ENCODE results near the gene PTBP3. TPM values are rescaled to one million over a fixed set of nuclear protein-coding genes. Genes with fewer than 3 reads are reported as not detected.
"Not testable (repeated sequence)": the region's sequence is repeated elsewhere in the genome, so short reads cannot be mapped to it uniquely, and the experiment has no call there.

Gene PTBP3
- total RNA-seq, 6 experiments from 2014 or later = 31.1 to 52.5 (median 39.7) TPM

DNA sequence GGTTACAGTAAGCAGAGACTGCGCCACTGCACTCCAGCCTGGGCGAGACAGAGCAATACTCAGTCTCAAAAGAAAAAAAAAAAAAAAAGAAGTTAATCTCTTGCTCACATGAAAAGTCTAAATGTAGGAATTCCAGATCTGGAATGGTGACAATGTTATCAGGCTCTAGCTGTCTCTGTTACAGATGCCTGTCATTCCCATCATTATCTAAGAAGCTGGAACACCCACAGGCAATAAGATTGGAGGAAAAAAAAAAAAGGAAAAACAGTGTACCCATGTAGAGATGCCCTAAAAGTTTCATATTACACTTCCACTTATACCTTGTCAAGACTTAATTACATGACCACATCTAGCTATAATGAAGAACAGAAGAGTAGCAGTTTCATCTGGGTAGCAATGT, 38.2 kb downstream of the PTBP3 start:
- DNase-seq = no peak
- TF ChIP-seq CTCF (IDR thresholded peaks at IDR 0.05) = no peak
- Mint-ChIP-seq H3K36me3 (ENCODE audit: low read depth) (peaks cover 43% of the 10 kb centered on the region), H3K27me3 (ENCODE audit: insufficient read depth) (no peaks in the 10 kb centered on the region), H3K4me3 (no peak overlapping the region), H3K27ac (no peak overlapping the region), H3K9me3 (no peaks in the 10 kb centered on the region), H3K4me1 (ENCODE audit: low read depth) (peaks cover 42% of the 10 kb centered on the region)

DNA sequence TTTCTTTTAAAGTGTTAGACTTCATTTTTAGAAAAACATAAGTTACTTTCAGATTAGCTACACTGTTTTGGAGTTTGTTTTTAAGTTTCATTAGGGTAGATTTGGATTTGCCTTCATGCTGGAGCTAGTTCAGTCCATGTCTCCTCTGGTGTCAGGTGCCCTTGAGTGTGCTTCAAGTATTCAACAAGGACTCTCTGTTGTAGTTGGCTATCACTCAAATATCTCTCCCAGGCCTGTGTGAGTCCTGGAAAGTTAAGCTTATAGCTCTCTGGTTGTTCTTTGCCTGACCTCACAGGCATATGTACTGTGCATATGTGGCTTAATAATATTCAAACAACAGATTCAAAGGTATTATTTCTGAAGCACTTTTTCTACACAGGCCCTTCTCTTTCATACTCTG, 45.4 kb downstream of the PTBP3 start:
- H3K27ac Mint-ChIP-seq = no peak overlapping the region
- TF ChIP-seq CTCF (IDR thresholded peaks at IDR 0.05) = no peak
- peaks cover 22% of the 10 kb centered on the region for H3K9me3 Mint-ChIP-seq
- DNase-seq = no peak
- H3K4me3 Mint-ChIP-seq = no peak overlapping the region
- H3K36me3 Mint-ChIP-seq (ENCODE audit: low read depth) = peaks cover 72% of the 10 kb centered on the region
- H3K4me1 Mint-ChIP-seq (ENCODE audit: low read depth) = peaks cover 10% of the 10 kb centered on the region; the same call in 1 of the 2 replicates
- 0 out of 2 replicates have a peak, but pooled peaks cover 2% of the 10 kb centered on the region for H3K27me3 Mint-ChIP-seq (ENCODE audit: insufficient read depth)

DNA sequence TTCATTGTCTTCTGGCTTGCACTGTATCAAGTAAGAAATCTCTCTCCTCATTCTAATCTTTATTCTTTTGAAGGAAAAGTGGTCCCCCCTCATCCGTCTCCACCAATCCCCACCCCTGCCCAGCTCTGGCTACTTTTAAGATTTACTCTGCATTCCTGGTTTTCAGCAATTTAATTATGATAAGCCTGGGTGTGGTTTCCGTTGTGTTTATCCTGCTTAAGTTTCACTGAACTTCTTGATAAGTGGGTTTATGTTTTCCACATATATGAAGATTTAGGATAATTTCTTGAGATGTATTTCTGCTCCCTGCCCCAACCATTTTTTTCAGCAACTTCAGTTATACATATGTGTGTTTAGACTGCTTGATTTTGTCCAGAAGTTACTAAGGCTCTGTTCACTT, 46.5 kb downstream of the PTBP3 start:
- Mint-ChIP-seq H3K36me3 (ENCODE audit: low read depth) (peaks cover 67% of the 10 kb centered on the region), H3K27ac (no peak overlapping the region), H3K4me3 (no peak overlapping the region), H3K27me3 (ENCODE audit: insufficient read depth) (0 out of 2 replicates have a peak, but pooled peaks cover 2% of the 10 kb centered on the region), H3K4me1 (ENCODE audit: low read depth) (peaks cover 5% of the 10 kb centered on the region; the same call in 1 of the 2 replicates), H3K9me3 (peaks cover 22% of the 10 kb centered on the region)
- no peak for DNase-seq
- TF ChIP-seq CTCF (IDR thresholded peaks at IDR 0.05) = no peak

GRCh38 chr9:112285056-112285455, 48.4 kb downstream of the PTBP3 start:
- Mint-ChIP-seq H3K27ac (no peak overlapping the region), H3K9me3 (peaks cover 22% of the 10 kb centered on the region), H3K36me3 (ENCODE audit: low read depth) (peaks cover 59% of the 10 kb centered on the region), H3K27me3 (ENCODE audit: insufficient read depth) (0 out of 2 replicates have a peak, but pooled peaks cover 2% of the 10 kb centered on the region), H3K4me3 (no peak overlapping the region), H3K4me1 (ENCODE audit: low read depth) (peaks cover 5% of the 10 kb centered on the region; the same call in 1 of the 2 replicates)
- TF ChIP-seq CTCF (IDR thresholded peaks at IDR 0.05) = no peak
- DNase-seq = no peak

DNA sequence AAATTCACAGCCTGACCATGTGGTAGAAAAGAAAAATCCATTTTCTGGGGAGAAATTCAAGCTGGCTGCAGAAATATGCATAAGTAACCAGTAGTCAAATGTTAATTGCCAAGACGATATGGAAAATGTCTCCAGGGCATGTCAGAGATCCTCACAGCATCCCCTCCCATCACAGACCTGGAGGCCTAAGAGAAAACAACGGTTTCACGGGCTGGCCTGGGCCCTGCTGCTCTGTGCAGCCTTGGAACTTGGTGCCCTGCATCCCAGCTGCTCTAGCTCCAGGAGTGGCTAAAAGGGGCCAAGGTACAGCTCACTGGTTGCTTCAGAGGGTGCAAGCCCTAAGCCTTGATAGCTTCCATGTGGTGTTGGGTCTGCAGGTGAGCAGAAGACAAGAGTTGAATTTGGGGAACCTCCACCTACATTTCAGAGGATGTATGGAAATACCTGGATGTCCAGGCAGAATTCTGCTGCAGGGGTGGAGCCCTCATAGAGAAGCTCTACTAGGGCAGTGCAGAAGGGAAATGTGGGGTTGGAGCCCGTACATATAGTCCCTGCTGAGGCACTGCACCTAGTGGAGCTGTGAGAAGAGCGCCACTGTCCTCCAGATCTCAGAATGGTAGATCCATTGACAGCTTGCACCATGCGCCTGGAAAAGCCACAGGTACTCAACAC, 49.7 kb downstream of the PTBP3 start:
- no peak overlapping the region for H3K4me3 Mint-ChIP-seq
- TF ChIP-seq CTCF (IDR thresholded peaks at IDR 0.05) = no peak
- H3K4me1 Mint-ChIP-seq (ENCODE audit: low read depth) = peaks cover 5% of the 10 kb centered on the region; the same call in 1 of the 2 replicates
- H3K36me3 Mint-ChIP-seq (ENCODE audit: low read depth) = peaks cover 54% of the 10 kb centered on the region
- H3K9me3 Mint-ChIP-seq = peaks cover 22% of the 10 kb centered on the region
- no peak for DNase-seq
- H3K27me3 Mint-ChIP-seq (ENCODE audit: insufficient read depth) = 0 out of 2 replicates have a peak, but pooled peaks cover 4% of the 10 kb centered on the region
- H3K27ac Mint-ChIP-seq = no peak overlapping the region

- DNase-seq; H3K27ac Mint-ChIP-seq; H3K4me1 Mint-ChIP-seq (ENCODE audit: low read depth); H3K4me3 Mint-ChIP-seq; H3K27me3 Mint-ChIP-seq (ENCODE audit: insufficient read depth): not testable (repeated sequence)
- H3K36me3 Mint-ChIP-seq (ENCODE audit: low read depth) = peaks cover 47% of the 10 kb centered on the region
- peaks cover 22% of the 10 kb centered on the region for H3K9me3 Mint-ChIP-seq
Observed at GRCh38 chr9:112282841-112283240, 50.6 kb downstream of the PTBP3 start.
